Esophagus muscularis mucosa (tissue), 4 donors: ENCODE results near the gene SEC23A. TPM values are rescaled to one million over a fixed set of nuclear protein-coding genes. Genes with fewer than 3 reads are reported as not detected.

Source experiments
- DNase-seq: peaks from one replicate; pipeline ENCODE4 v3.0.0-alpha.2; 2017; ENCODE audit errors: extremely low spot score
- H3K27ac ChIP-seq, 4 donors: fragments of 200-600 bp; sonication (generic); replicated peaks in 1 of 4; 1 replicate in 3 of 4; 2 replicates in 1 of 4; pipeline ENCODE4 v1.5.1; 2016 to 2019; ENCODE audit warnings: mild to moderate bottlenecking in 1 of 4
- H3K27me3 ChIP-seq, 4 donors: fragments of 200-600 bp; sonication (generic); one replicate each; pipeline versions ENCODE4 v1.5.1 to v1.6.0; 2016 to 2019
- H3K36me3 ChIP-seq, 4 donors: fragments of 200-600 bp; sonication (generic); one replicate each; pipeline ENCODE4 v1.5.1; 2016 to 2019
- H3K4me1 ChIP-seq, 4 donors: fragments of 200-600 bp; sonication (generic); one replicate each; pipeline ENCODE4 v1.5.1; 2016 to 2019
- H3K4me3 ChIP-seq, 4 donors: fragments of 200-600 bp; sonication (generic); 1 replicate in 2 of 4; 2 replicates in 2 of 4; pipeline ENCODE4 v1.5.1; 2016 to 2019; ENCODE audit warnings: mild to moderate bottlenecking in 4 of 4, moderate library complexity in 1 of 4
- H3K9me3 ChIP-seq, 4 donors: fragments of 200-600 bp; sonication (generic); 1 replicate in 3 of 4; 2 replicates in 1 of 4; pipeline ENCODE4 v1.5.1; 2016 to 2019
- CTCF ChIP-seq, 3 experiments: fragments of 200-600 bp in 2 of 3; fragments of 450-650 bp in 1 of 3; sonication (generic) in 2 of 3; IDR thresholded peaks; one replicate each; pipeline ENCODE4 v1.5.1; 2017 to 2019; ENCODE audit warnings: antibody characterized with exemption in 3 of 3, mild to moderate bottlenecking in 2 of 3, moderate library complexity in 1 of 3
- EP300 ChIP-seq: sonication (generic); formaldehyde crosslinking; IDR thresholded peaks from one replicate; pipeline ENCODE4 v1.6.1; 2017; ENCODE audit warnings: antibody characterized with exemption
- POLR2A ChIP-seq: fragments of 450-650 bp; IDR thresholded peaks from one replicate; pipeline ENCODE4 v1.6.1; 2017; ENCODE audit warnings: antibody characterized with exemption, moderate library complexity, mild to moderate bottlenecking, low read depth
- POLR2AphosphoS5 ChIP-seq, 2 donors: sonication (generic); formaldehyde crosslinking; IDR thresholded peaks; one replicate each; pipeline ENCODE4 v1.6.1; 2017; ENCODE audit warnings: antibody characterized with exemption in 2 of 2
- WGBS: methylation state at CpG from one replicate; pipeline ENCODE4 v1.1.5; 2018; 5-methylcytosine and 5-hydroxymethylcytosine counted together
- intact Hi-C: fragments of 100-400 bp; cut with DNase I; formaldehyde crosslinking; loops from one replicate; pipeline ENCODE4 v1.15.1; 2023
- total RNA-seq, 4 donors: library from RNA; depleted of rRNA; stranded (reverse); fragments of >200 nt; gene quantifications; one replicate each; pipeline versions ENCODE4 v1.1.0 to v1.2.1, GENCODE V29; 2016

SEC23A gene
- total RNA-seq, 4 donors from 2014 or later: 181 to 222 (median 203) TPM

DNA sequence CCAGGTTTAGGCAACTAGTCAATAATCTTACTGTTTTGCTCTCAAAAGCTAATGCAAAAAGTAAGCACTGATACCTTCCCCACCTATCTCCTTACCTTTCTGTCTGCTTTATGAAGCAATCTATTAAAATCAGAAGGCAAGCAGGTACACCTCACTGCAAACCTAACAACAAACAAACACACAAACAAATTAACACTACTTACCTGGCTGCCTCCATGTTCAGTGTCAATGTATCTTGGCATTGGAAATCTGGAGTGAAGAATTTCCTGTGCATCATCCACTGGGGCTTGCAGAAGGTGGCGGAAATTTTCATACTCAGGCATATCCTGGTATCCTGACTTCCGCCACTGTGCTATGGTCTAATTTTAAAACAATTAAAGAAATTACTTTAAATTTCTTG is 62.5 kb downstream of the SEC23A start:
- H3K27ac ChIP-seq: no peak overlapping the region
- no peaks in the 10 kb centered on the region for H3K4me1 ChIP-seq
- peaks cover 56 to 95% (median 89%) of the 10 kb centered on the region in 4 donors for H3K36me3 ChIP-seq
- no peaks in the 10 kb centered on the region for H3K9me3 ChIP-seq
- intact Hi-C loops: no loop called here
- H3K27me3 ChIP-seq: no peaks in the 10 kb centered on the region
- DNase-seq: no peak
- no peak overlapping the region for H3K4me3 ChIP-seq
- TF ChIP-seq POLR2AphosphoS5 (IDR thresholded peaks at IDR 0.05) (no peak), EP300 (no peak), POLR2A (no peak), CTCF (IDR thresholded peaks at IDR 0.05) (no peak)
- WGBS: 100% methylated on average over 2 of the region's 2 CpGs

DNA sequence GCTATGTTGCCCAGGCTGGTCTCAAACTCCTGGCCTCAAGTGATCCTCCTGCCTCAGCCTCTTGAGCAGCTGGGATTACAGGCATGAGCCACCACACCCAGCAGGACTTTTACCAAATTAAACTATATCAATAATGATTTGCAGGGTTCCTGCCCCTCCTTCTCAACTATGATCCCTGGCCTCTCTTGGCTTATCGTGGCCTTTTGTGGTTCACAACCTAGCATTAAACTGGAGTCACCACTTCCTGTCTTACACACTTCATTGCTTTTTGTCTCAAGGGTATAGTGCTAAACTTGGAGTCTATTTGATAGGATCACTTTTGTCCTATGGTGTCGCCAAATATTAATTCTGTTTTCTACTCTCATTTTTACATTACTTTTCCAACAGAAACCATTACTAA is 64.5 kb downstream of the SEC23A start:
- H3K9me3 ChIP-seq: no peaks in the 10 kb centered on the region
- no peaks in the 10 kb centered on the region for H3K27me3 ChIP-seq
- H3K4me3 ChIP-seq: no peak overlapping the region
- WGBS: 97% methylated on average over 2 of the region's 2 CpGs
- intact Hi-C loops: no loop called here
- peaks cover 53 to 86% (median 80%) of the 10 kb centered on the region in 4 donors for H3K36me3 ChIP-seq
- no peak for DNase-seq
- H3K27ac ChIP-seq: no peak overlapping the region
- no peaks in the 10 kb centered on the region for H3K4me1 ChIP-seq
- TF ChIP-seq EP300 (no peak), POLR2AphosphoS5 (IDR thresholded peaks at IDR 0.05) (no peak), POLR2A (no peak), CTCF (IDR thresholded peaks at IDR 0.05) (no peak)

- WGBS: 95% methylated on average over 5 of the region's 5 CpGs
- Histone ChIP-seq H3K4me3 (no peak overlapping the region), H3K4me1 (no peaks in the 10 kb centered on the region), H3K27me3 (no peaks in the 10 kb centered on the region), H3K9me3 (no peaks in the 10 kb centered on the region), H3K36me3 (peaks cover 48 to 86% (median 75%) of the 10 kb centered on the region in 4 donors), H3K27ac (no peak overlapping the region)
- DNase-seq: no peak
- intact Hi-C loops: no loop called here
- no peak for TF ChIP-seq EP300
- TF ChIP-seq CTCF (IDR thresholded peaks at IDR 0.05): no peak
- TF ChIP-seq POLR2A: no peak
- TF ChIP-seq POLR2AphosphoS5 (IDR thresholded peaks at IDR 0.05): no peak
Measured at GRCh38 chr14:39036760-39037159, 66.3 kb downstream of the SEC23A start.

- intact Hi-C loops: no loop called here
- no peak for DNase-seq
- H3K9me3 ChIP-seq: no peaks in the 10 kb centered on the region
- H3K36me3 ChIP-seq: peaks cover 42 to 91% (median 81%) of the 10 kb centered on the region in 4 donors
- no peaks in the 10 kb centered on the region for H3K4me1 ChIP-seq
- TF ChIP-seq POLR2A (no peak), CTCF (IDR thresholded peaks at IDR 0.05) (no peak), EP300 (no peak), POLR2AphosphoS5 (IDR thresholded peaks at IDR 0.05) (no peak)
- H3K27me3 ChIP-seq: no peaks in the 10 kb centered on the region
- no peak overlapping the region for H3K27ac ChIP-seq
- H3K4me3 ChIP-seq: no peak overlapping the region
Measured at GRCh38 chr14:39035336-39035735, 67.7 kb downstream of the SEC23A start.
